Measurements from ENCODE around the gene IDH3B.

IDH3B gene

GRCh38 chr20:2656471-2657117, 7.4 kb downstream of the IDH3B start:
- DNase-seq (ENCODE audit: low spot score) = no peak

- no peak for DNase-seq (ENCODE audit: low spot score)
These were observed 8.5 kb downstream of the IDH3B start for GRCh38 chr20:2655331-2656116.

- no peak for DNase-seq (ENCODE audit: low spot score)
These were observed 9.2 kb downstream of the IDH3B start for GRCh38 chr20:2654831-2655230.

GRCh38 chr20:2654384-2654822, 9.6 kb downstream of the IDH3B start:
- DNase-seq (ENCODE audit: low spot score) = no peak

GRCh38 chr20:2653556-2654383, 10.2 kb downstream of the IDH3B start:
- no peak for DNase-seq (ENCODE audit: low spot score)

GRCh38 chr20:2652724-2653555, 11.1 kb downstream of the IDH3B start:
- peak; percentile 27 for DNase-seq (ENCODE audit: low spot score)

GRCh38 chr20:2651772-2652723, 12.0 kb downstream of the IDH3B start, which contains the start of gene NOP56:
TSS of gene NOP56 (plus strand) at chr20:2652632. CDS start at chr20:2652661, 29 bp downstream.
- DNase-seq (ENCODE audit: low spot score) = peak; percentile 90

GRCh38 chr20:2643708-2644107, 20.3 kb downstream of the IDH3B start:
- no peak for DNase-seq (ENCODE audit: low spot score)

- no peak for DNase-seq (ENCODE audit: low spot score)
These were observed 23.1 kb downstream of the IDH3B start for GRCh38 chr20:2640899-2641298.

- DNase-seq (ENCODE audit: low spot score) = no peak
These were observed 23.8 kb downstream of the IDH3B start for GRCh38 chr20:2640260-2640659.

GRCh38 chr20:2637246-2637645, 26.8 kb downstream of the IDH3B start:
- DNase-seq (ENCODE audit: low spot score) = no peak

- no peak for DNase-seq (ENCODE audit: low spot score)
These were observed 30.6 kb downstream of the IDH3B start for GRCh38 chr20:2633381-2633780.

- no peak for DNase-seq (ENCODE audit: low spot score)
These were observed 32.8 kb downstream of the IDH3B start for GRCh38 chr20:2631228-2631627.

- no peak for DNase-seq (ENCODE audit: low spot score)
These were observed 37.0 kb downstream of the IDH3B start for GRCh38 chr20:2626853-2627541.

- no peak for DNase-seq (ENCODE audit: low spot score)
These were observed 39.0 kb downstream of the IDH3B start for GRCh38 chr20:2625062-2625461.

GRCh38 chr20:2624190-2624589, 39.8 kb downstream of the IDH3B start:
- DNase-seq (ENCODE audit: low spot score) = no peak

- DNase-seq (ENCODE audit: low spot score) = no peak
These were observed 43.9 kb downstream of the IDH3B start for GRCh38 chr20:2619961-2620595.

GRCh38 chr20:2619337-2619736, 44.7 kb downstream of the IDH3B start:
- no peak for DNase-seq (ENCODE audit: low spot score)

- no peak for DNase-seq (ENCODE audit: low spot score)
These were observed 45.2 kb downstream of the IDH3B start for GRCh38 chr20:2618815-2619214.
